Measurements from ENCODE around the gene TEX14.
A peak's percentile ranks its signal among the peaks of the same experiment; 100 is the strongest.

Gene TEX14

GRCh38 chr17:58541249-58541648 is 150.6 kb downstream of the TEX14 start:
- no peaks in the 10 kb centered on the region for H3K27me3 ChIP-seq (ENCODE audit: insufficient read depth, poor library complexity, severe bottlenecking)
- no peak overlapping the region for H3K27ac ChIP-seq (replicated peaks)
- no peak for DNase-seq (ENCODE audit: low read depth in 1 of 2, low spot score in 1 of 2)
- TF ChIP-seq, protein P1, sequence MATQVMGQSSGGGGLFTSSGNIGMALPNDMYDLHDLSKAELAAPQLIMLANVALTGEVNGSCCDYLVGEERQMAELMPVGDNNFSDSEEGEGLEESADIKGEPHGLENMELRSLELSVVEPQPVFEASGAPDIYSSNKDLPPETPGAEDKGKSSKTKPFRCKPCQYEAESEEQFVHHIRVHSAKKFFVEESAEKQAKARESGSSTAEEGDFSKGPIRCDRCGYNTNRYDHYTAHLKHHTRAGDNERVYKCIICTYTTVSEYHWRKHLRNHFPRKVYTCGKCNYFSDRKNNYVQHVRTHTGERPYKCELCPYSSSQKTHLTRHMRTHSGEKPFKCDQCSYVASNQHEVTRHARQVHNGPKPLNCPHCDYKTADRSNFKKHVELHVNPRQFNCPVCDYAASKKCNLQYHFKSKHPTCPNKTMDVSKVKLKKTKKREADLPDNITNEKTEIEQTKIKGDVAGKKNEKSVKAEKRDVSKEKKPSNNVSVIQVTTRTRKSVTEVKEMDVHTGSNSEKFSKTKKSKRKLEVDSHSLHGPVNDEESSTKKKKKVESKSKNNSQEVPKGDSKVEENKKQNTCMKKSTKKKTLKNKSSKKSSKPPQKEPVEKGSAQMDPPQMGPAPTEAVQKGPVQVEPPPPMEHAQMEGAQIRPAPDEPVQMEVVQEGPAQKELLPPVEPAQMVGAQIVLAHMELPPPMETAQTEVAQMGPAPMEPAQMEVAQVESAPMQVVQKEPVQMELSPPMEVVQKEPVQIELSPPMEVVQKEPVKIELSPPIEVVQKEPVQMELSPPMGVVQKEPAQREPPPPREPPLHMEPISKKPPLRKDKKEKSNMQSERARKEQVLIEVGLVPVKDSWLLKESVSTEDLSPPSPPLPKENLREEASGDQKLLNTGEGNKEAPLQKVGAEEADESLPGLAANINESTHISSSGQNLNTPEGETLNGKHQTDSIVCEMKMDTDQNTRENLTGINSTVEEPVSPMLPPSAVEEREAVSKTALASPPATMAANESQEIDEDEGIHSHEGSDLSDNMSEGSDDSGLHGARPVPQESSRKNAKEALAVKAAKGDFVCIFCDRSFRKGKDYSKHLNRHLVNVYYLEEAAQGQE (IDR thresholded peaks at IDR 0.05; ENCODE audit: insufficient replicate concordance, low read depth), result no peak
- peak; percentile 23 for TF ChIP-seq CTCF (IDR thresholded peaks at IDR 0.05; ENCODE audit: insufficient read depth, low read length)
- TF ChIP-seq SPI1 (IDR thresholded peaks at IDR 0.05; ENCODE audit: borderline replicate concordance, low read depth), result no peak
- H3K4me3 ChIP-seq (replicated peaks; ENCODE audit: insufficient read depth, low read length), result no peak overlapping the region

- H3K27me3 ChIP-seq (ENCODE audit: insufficient read depth, poor library complexity, severe bottlenecking), result no peaks in the 10 kb centered on the region
- TF ChIP-seq GABPA (IDR thresholded peaks at IDR 0.05; ENCODE audit: low read depth) (no peak), CTCF (IDR thresholded peaks at IDR 0.05; ENCODE audit: insufficient read depth, low read length) (no peak), SPI1 (IDR thresholded peaks at IDR 0.05; ENCODE audit: borderline replicate concordance, low read depth) (no peak), POLR2AphosphoS5 (IDR thresholded peaks at IDR 0.05; ENCODE audit: low read depth) (no peak)
- TF ChIP-seq, protein P1 (IDR thresholded peaks at IDR 0.05; ENCODE audit: insufficient replicate concordance, low read depth), result no peak
- DNase-seq (ENCODE audit: low read depth in 1 of 2, low spot score in 1 of 2), result no peak
- no peak overlapping the region for H3K27ac ChIP-seq (replicated peaks)
- H3K4me3 ChIP-seq (replicated peaks; ENCODE audit: insufficient read depth, low read length), result no peak overlapping the region
Observed at GRCh38 chr17:58539698-58540097, 152.1 kb downstream of the TEX14 start.

GRCh38 chr17:58538811-58539409 is 152.9 kb downstream of the TEX14 start:
- no peak for TF ChIP-seq GABPA (IDR thresholded peaks at IDR 0.05; ENCODE audit: low read depth)
- TF ChIP-seq, protein P1 (IDR thresholded peaks at IDR 0.05; ENCODE audit: insufficient replicate concordance, low read depth), result no peak
- no peak for TF ChIP-seq CTCF (IDR thresholded peaks at IDR 0.05; ENCODE audit: insufficient read depth, low read length)
- no peak for TF ChIP-seq POLR2AphosphoS5 (IDR thresholded peaks at IDR 0.05; ENCODE audit: low read depth)
- TF ChIP-seq SPI1 (IDR thresholded peaks at IDR 0.05; ENCODE audit: borderline replicate concordance, low read depth), result no peak
- H3K4me3 ChIP-seq (replicated peaks; ENCODE audit: insufficient read depth, low read length), result no peak overlapping the region
- no peak overlapping the region for H3K27ac ChIP-seq (replicated peaks)
- DNase-seq (ENCODE audit: low read depth in 1 of 2, low spot score in 1 of 2), result no peak
- no peaks in the 10 kb centered on the region for H3K27me3 ChIP-seq (ENCODE audit: insufficient read depth, poor library complexity, severe bottlenecking)
